Right atrium auricular region (tissue), 2 donors: ENCODE results near the gene DPF3. TPM values are rescaled to one million over a fixed set of nuclear protein-coding genes. Genes with fewer than 3 reads are reported as not detected.

ENCODE experiments used
- DNase-seq: peaks from one replicate; pipeline ENCODE4 v3.0.0-alpha.2; 2019; ENCODE audit warnings: low spot score
- H3K27ac ChIP-seq, 2 donors: fragments of 200-600 bp; sonication (generic); 1 replicate in 1 of 2; 2 replicates in 1 of 2; pipeline ENCODE4 v1.5.1; 2016 to 2019
- H3K27me3 ChIP-seq, 2 donors: fragments of 200-600 bp; sonication (generic); one replicate each; pipeline versions ENCODE4 v1.5.1 to v1.6.0; 2017 to 2019
- H3K36me3 ChIP-seq: fragments of 200-600 bp; sonication (generic); one replicate; pipeline ENCODE4 v1.5.1; 2016
- H3K4me1 ChIP-seq, 2 donors: fragments of 200-600 bp; sonication (generic); one replicate each; pipeline versions ENCODE4 v1.5.1 to v1.6.0; 2017 to 2019
- H3K4me3 ChIP-seq, 2 donors: fragments of 200-600 bp; sonication (generic); 1 replicate in 1 of 2; 2 replicates in 1 of 2; pipeline ENCODE4 v1.5.1; 2017 to 2019; ENCODE audit warnings: mild to moderate bottlenecking in 1 of 2, moderate library complexity in 1 of 2
- H3K9me3 ChIP-seq, 2 donors: fragments of 200-600 bp; sonication (generic); one replicate each; pipeline ENCODE4 v1.5.1; 2019
- CTCF ChIP-seq, 2 donors: fragments of 200-600 bp; sonication (generic); IDR thresholded peaks; one replicate each; pipeline ENCODE4 v1.5.1; 2019; ENCODE audit warnings: antibody characterized with exemption in 2 of 2
- total RNA-seq, 2 donors: library from RNA; depleted of rRNA; stranded (reverse); fragments of >200 nt; gene quantifications; one replicate each; pipeline ENCODE4 v1.1.0, GENCODE V29; 2016

Gene DPF3
- total RNA-seq, 2 donors from 2014 or later = 14.7 to 26.6 TPM

- TF ChIP-seq CTCF (IDR thresholded peaks at IDR 0.05) = no peak
- H3K27ac ChIP-seq = no peak overlapping the region
- DNase-seq = no peak
- no peak overlapping the region for H3K4me3 ChIP-seq
- no peaks in the 10 kb centered on the region for H3K27me3 ChIP-seq
- H3K9me3 ChIP-seq = no peaks in the 10 kb centered on the region
- no peaks in the 10 kb centered on the region for H3K4me1 ChIP-seq
- no peaks in the 10 kb centered on the region for H3K36me3 ChIP-seq
These were observed 311.3 kb downstream of the DPF3 start for GRCh38 chr14:72582582-72582981.

- TF ChIP-seq CTCF (IDR thresholded peaks at IDR 0.05) = no peak
- Histone ChIP-seq H3K27me3 (no peaks in the 10 kb centered on the region), H3K9me3 (no peaks in the 10 kb centered on the region), H3K36me3 (no peaks in the 10 kb centered on the region), H3K4me1 (peaks cover 0 to 16% of the 10 kb centered on the region in 2 donors), H3K4me3 (no peak overlapping the region), H3K27ac (no peak overlapping the region)
- DNase-seq = no peak
These were observed 315.4 kb downstream of the DPF3 start for GRCh38 chr14:72578514-72578913.

- DNase-seq = no peak
- Histone ChIP-seq H3K36me3 (no peaks in the 10 kb centered on the region), H3K4me3 (no peak overlapping the region), H3K27ac (no peak overlapping the region), H3K4me1 (peaks cover 0 to 16% of the 10 kb centered on the region in 2 donors), H3K27me3 (no peaks in the 10 kb centered on the region), H3K9me3 (no peaks in the 10 kb centered on the region)
- no peak for TF ChIP-seq CTCF (IDR thresholded peaks at IDR 0.05)
These were observed 316.4 kb downstream of the DPF3 start for GRCh38 chr14:72577521-72577920.

GRCh38 chr14:72576258-72576657, 317.6 kb downstream of the DPF3 start:
- H3K27ac ChIP-seq = no peak overlapping the region
- no peaks in the 10 kb centered on the region for H3K9me3 ChIP-seq
- no peaks in the 10 kb centered on the region for H3K36me3 ChIP-seq
- DNase-seq = no peak
- H3K27me3 ChIP-seq = no peaks in the 10 kb centered on the region
- TF ChIP-seq CTCF (IDR thresholded peaks at IDR 0.05) = no peak
- H3K4me3 ChIP-seq = no peak overlapping the region
- H3K4me1 ChIP-seq = peaks cover 0 to 16% of the 10 kb centered on the region in 2 donors

GRCh38 chr14:72574715-72575114, 319.2 kb downstream of the DPF3 start:
- H3K27me3 ChIP-seq = no peaks in the 10 kb centered on the region
- no peak overlapping the region for H3K4me3 ChIP-seq
- H3K9me3 ChIP-seq = no peaks in the 10 kb centered on the region
- H3K4me1 ChIP-seq = peaks cover 0 to 16% of the 10 kb centered on the region in 2 donors
- DNase-seq = no peak
- no peak for TF ChIP-seq CTCF (IDR thresholded peaks at IDR 0.05)
- H3K36me3 ChIP-seq = no peaks in the 10 kb centered on the region
- H3K27ac ChIP-seq = peak overlapping the region; percentile 50 to 72

- Histone ChIP-seq H3K27ac (peak overlapping the region; percentile 50 to 72), H3K4me3 (no peak overlapping the region), H3K4me1 (peaks cover 0 to 16% of the 10 kb centered on the region in 2 donors), H3K27me3 (no peaks in the 10 kb centered on the region), H3K36me3 (no peaks in the 10 kb centered on the region), H3K9me3 (no peaks in the 10 kb centered on the region)
- no peak for DNase-seq
- no peak for TF ChIP-seq CTCF (IDR thresholded peaks at IDR 0.05)
These were observed 320.0 kb downstream of the DPF3 start for GRCh38 chr14:72573725-72574417.
